HepG2 (cell line): ENCODE results near the gene SH3PXD2A. TPM values are rescaled to one million over a fixed set of nuclear protein-coding genes. Genes with fewer than 3 reads are reported as not detected.

ENCODE experiments used
- KLF6 ChIP-seq: IDR thresholded peaks from 2 replicates; pipeline ENCODE4 v1.8.0; 2016; ENCODE audit warnings: missing biosample characterization, missing genetic modification reagents
- MXD4 ChIP-seq: IDR thresholded peaks from 2 replicates; pipeline ENCODE4 v1.6.1; 2016; ENCODE audit warnings: mild to moderate bottlenecking, missing biosample characterization, missing genetic modification reagents
- SNAPC4 ChIP-seq: sonication (generic); formaldehyde crosslinking; IDR thresholded peaks from 2 replicates; pipeline ENCODE4 v1.4.0; 2020; ENCODE audit warnings: mild to moderate bottlenecking, missing genetic modification reagents
- ZNF407 ChIP-seq: sonication (generic); formaldehyde crosslinking; IDR thresholded peaks from one replicate; pipeline ENCODE4 v1.5.1; 2020; ENCODE audit warnings: mild to moderate bottlenecking, missing genetic modification reagents; ENCODE audit errors: not compliant biosample characterization
- ZNF749 ChIP-seq: sonication (generic); formaldehyde crosslinking; IDR thresholded peaks from 2 replicates; pipeline ENCODE4 v1.8.0; 2022; ENCODE audit warnings: mild to moderate bottlenecking, missing genetic modification reagents, moderate library complexity, borderline replicate concordance
- polyA plus RNA-seq, 8 experiments: library from polyadenylated mRNA; depleted of rRNA in 3 of 8; stranded (reverse) in 7 of 8; unstranded in 1 of 8; fragments of >200 nt; fragmentation: Illumina TruSeq in 4 of 8; extraction: Trizol in 4 of 8; gene quantifications; 2 replicates each; pipeline versions ENCODE4 v1.2.1 to v1.2.3, GENCODE V29; 2011 to 2016; ENCODE audit warnings: low read depth in 4 of 8, missing spikeins in 1 of 8, mixed read lengths in 1 of 8; ENCODE audit not compliant: insufficient read depth in 1 of 8
- total RNA-seq, 5 experiments: library from RNA; depleted of rRNA; stranded (reverse); fragments of >200 nt; fragmentation: Illumina TruSeq; extraction: Trizol; gene quantifications; 2 replicates each; pipeline ENCODE4 v1.2.3, GENCODE V29; 2016; ENCODE audit warnings: low read depth in 1 of 5

Gene SH3PXD2A
- total and polyA plus RNA-seq, 2 of the 13 experiments (the other 11 are each of a cell fraction or from before 2014, with no cell fraction given): 11.1 to 11.3 TPM

GRCh38 chr10:103879409-103879808 is 24.0 kb upstream of the SH3PXD2A start (continued):
- TF ChIP-seq ZNF407 (CRISPR knock-in tag) (no peak), MXD4 (CRISPR knock-in tag) (no peak), KLF6 (no peak), SNAPC4 (CRISPR knock-in tag) (no peak), ZNF749 (no peak)
- TF ChIP-seq, all 625 proteins: peak for 0
